Fibroblast of skin of back (primary cell): Measurements from ENCODE around the gene GRB2.
A peak's percentile ranks its signal among the peaks of the same experiment; 100 is the strongest.
"Not testable (repeated sequence)": the region's sequence is repeated elsewhere in the genome, so short reads cannot be mapped to it uniquely, and the experiment has no call there.

Experiments used
- DNase-seq: peaks from one replicate; pipeline ENCODE4 v3.0.0-alpha.2; 2013

The GRB2 gene

DNA sequence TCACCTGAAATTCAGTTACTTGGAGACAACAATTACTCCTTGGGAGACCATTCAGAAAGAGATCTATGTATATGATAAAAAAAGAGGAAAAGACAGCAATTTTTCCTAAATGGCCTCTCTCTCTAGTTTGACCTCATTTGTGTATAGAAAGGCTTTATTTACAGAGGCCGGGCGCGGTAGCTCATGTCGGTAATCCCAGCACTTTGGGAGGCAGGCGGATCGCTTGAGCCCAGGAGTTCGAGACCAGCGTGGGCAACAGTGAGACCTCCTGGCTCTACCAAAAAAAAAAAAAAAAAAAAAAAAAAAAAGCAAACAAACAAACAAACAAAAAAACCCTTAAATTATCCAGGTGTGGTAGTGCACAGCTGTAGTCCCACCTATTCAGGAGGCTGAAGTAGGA lies 20.7 kb downstream of the GRB2 start:
- DNase-seq = no peak

- no peak for DNase-seq
Measured at GRCh38 chr17:75383842-75384195, 21.7 kb downstream of the GRB2 start.

DNA sequence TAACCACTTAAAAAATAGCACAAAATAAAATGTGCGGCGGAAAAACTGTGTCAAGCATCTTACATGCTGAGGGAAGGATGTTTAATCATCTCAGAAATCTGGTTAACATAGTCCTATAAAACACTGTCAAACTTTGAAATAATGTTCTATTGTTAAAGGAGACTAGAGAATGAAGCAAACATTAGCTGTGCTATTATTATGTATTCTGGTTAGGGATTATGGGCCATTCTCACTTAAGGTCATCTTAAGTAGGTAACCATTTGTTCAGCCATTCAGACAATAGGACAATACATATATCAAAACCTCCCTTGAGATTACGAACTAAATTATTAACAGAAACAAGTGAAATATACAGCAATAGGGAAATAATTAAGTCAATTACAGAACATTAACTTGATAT lies 24.7 kb downstream of the GRB2 start:
- no peak for DNase-seq

GRCh38 chr17:75380315-75380714 lies 25.2 kb downstream of the GRB2 start:
- DNase-seq = no peak

DNA sequence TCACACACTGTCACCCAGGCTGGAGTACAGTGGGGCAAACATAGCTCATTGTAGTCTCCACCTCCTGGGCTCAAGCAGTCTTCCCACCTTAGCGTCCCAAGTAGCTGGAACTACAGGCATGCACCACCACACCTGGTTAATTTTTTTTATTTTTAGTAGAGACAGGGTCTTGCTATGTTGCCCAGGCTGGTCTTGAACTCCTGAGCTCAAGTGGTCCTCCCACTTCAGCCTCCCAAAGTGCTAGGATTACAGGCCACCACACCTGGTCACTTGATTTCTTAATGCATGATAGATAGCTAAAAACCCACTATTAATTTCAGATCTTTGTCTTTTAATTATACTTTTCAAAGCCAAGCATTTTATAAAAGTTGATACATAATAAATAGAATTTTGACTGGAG lies 26.1 kb downstream of the GRB2 start:
- not testable (repeated sequence) for DNase-seq

GRCh38 chr17:75373280-75373679 lies 32.2 kb downstream of the GRB2 start:
- no peak for DNase-seq

- no peak for DNase-seq
Measured at GRCh38 chr17:75371981-75372380, 33.5 kb downstream of the GRB2 start.

DNA sequence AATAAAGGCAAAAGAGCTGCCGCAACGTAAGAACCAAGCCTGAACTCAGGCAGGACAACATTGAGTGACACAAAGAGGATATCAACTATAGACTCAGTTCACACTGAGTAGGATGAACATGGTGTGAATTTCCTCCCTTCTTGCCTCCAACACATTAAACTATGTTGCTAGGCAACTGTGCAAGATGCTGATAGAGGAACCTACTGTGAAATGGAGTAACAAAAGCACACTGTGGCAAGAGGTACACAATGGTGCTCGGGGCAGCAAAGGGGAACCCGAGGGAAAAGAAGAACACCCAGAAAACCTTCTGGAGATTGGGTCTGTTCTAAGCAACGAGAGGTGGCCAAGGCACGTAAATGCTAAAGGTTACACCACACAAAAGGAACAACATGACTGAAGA lies 34.1 kb downstream of the GRB2 start:
- no peak for DNase-seq

GRCh38 chr17:75370286-75370915 lies 35.1 kb downstream of the GRB2 start:
- DNase-seq = no peak

DNA sequence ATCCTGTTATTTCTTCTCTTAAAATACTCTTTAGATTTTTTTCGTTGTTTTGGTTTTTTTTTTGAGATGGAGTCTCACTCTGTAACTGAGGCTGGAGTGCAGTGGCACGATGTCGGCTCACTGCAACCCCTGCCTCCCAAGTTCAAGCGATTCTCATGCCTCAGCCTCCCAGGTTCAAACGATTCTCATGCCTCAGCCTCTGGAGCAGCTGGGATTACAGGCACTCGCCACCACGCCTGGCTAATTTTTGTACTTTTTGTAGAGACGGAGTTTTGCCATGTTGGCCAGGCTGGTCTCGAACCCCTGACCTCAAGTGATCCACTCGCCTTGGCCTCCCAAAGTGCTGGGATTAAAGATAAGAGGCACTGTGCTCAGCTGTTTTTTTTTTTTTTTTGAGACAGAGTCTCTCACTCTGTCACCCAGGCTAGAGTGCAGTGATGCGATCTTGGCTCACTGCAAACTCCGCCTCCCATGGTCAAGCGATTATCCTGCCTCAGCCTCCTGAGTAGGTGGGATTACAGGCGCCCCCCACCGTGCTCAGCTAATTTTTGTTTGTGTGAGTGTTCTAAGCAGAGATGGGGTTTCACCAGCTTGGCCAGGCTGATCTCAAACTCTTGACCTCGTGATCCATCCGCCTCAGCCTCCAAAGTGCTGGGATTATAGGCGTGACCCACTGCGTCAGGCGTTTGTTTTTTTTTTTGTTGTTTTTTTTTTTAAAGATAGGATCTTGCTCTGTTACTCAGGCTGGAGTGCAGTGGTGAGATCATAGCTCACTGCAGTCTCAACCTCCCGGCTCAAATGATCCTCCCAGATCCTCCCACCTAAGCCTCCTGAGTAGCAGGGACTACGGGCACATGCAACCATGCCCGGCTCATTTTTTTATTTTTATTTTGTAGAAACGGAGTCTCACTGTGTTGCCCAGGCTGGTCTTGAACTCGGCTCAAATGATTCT lies 37.4 kb downstream of the GRB2 start:
- DNase-seq = not testable (repeated sequence)

DNA sequence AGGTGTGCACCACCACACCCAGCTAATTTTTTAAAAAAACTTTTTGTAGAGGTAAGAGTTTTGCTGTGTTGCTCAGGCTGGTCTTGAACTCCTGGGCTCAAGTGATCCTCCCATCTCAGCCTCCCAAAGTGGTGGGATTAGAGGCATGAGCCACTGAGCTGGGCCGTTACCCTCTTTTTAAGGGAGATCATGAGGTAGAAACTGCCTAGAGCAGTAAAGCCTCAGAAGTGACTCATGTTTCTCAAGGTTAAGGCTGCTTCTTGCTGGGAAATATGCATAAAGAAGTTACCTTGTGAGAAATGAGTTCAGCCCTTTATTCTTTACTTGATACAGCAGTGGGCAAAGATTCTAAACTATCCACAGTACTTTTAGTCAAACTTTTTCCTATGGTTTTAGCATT lies 38.2 kb downstream of the GRB2 start:
- no peak for DNase-seq

- DNase-seq = no peak
Measured at GRCh38 chr17:75366432-75366831, 39.0 kb downstream of the GRB2 start.

GRCh38 chr17:75365931-75366275 lies 39.6 kb downstream of the GRB2 start:
- DNase-seq = no peak

- DNase-seq = no peak
Measured at GRCh38 chr17:75365009-75365930, 40.2 kb downstream of the GRB2 start.

DNA sequence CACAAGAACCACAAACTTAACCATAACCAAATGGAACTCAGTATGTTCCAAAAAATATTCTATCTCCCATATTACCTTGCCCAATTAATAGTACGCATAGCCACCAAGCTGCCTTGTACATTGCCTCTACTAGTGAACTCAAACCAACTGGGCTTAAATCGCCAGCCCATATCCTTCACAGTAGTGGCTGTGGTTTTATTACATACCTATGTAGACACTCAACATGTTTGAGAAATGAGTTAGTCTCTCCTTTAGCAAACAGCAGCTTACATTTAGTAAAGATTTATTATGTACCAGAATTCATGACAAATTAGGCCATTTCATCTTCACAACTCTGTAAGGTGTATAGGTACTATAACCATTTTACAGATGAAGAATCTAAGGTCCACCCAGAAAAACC lies 41.4 kb downstream of the GRB2 start:
- peak; percentile 81 for DNase-seq

GRCh38 chr17:75361996-75362395 lies 43.5 kb downstream of the GRB2 start:
- DNase-seq = no peak

DNA sequence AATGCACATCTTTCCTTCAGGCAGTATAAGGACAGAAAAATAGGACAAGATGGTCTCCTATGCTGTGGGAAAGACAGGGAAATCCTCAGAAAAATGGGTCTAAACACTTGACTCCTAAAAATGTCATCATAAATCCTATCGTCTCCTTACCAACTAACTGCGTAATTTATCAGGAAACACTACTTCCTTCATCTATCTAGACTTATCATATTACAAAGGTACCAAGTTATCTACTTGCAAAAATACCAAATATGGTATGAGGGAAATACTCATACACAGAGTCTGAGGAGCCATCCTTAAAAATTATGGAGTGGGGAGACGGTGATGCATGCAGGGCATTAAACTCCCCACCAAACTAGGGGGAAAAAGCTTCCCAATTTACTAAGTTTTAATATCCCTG lies 44.1 kb downstream of the GRB2 start:
- no peak for DNase-seq

GRCh38 chr17:75356260-75356937 lies 49.1 kb downstream of the GRB2 start:
- DNase-seq = no peak

DNA sequence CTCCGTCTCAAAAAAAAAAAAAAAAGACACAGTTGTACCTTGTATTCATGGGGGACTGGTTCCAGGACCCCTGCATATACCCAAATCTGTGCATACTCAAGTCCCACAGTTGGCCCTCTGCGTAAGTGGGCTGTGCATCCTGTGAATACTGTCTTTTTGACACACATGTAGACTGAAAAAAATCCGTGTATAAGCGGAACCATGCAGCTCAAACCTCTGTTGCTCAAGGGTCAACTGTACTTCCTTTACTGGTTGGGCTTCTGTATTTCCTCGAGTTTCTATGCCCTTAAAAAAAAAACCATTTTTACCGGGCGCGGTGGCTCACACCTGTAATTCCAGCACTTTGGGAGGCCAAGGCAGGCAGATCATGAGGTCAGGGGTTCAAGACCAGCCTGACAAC lies 52.3 kb downstream of the GRB2 start:
- DNase-seq = no peak

DNA sequence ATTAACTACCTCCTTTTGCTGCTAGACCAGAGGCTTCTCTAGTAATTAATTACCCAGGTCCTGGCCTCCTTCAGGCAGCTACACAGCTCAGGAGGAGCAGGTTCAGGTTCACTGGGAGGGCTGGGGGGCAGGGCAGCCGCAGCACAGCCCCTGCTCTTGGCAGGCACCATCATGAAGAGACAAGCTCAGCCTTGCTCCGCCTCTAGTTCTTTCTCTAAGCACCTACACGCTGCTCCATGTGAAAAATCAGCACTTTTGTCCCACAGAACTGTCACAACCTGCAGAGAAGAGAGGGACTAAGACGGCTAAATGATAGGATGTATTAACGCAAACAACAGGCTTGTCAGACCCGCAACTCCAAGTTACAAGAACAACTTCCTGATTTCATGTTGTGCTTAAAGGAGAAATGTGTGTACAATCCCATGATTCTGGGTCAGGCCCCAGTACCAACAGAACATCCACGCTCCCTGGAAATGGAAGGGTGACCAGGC lies 53.4 kb downstream of the GRB2 start:
- no peak for DNase-seq

GRCh38 chr17:75350706-75351105 lies 54.8 kb downstream of the GRB2 start:
- no peak for DNase-seq

- no peak for DNase-seq
Measured at GRCh38 chr17:75350029-75350428, 55.4 kb downstream of the GRB2 start.
